Measurements from ENCODE around the gene COL20A1. TPM values are rescaled to one million over a fixed set of nuclear protein-coding genes. Genes with fewer than 3 reads are reported as not detected.

COL20A1 gene
- total RNA-seq, 2 donors from 2014 or later: 7.1 TPM; not detected in 1

DNA sequence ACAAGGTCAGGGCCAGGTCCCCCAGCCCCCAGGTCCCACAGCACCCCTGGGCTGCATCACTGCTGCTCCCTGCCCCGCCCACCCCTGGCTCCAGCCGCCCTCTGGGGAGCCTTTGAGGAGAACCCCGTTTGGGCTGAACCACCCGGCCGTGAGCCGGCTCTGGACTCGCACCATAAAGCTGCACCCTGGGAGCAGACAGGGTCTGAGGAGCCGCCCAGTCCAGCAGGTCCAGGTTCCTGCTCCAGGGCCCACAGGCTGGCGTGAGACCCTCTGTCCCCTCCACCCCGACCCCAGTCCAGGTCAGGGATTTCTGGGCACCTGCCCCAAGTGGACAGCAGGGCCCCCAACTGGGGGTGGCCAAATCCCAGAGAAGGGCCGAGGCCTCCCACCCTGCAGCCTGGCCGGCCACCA is 59.8 kb downstream of the COL20A1 start:
- TF ChIP-seq POLR2AphosphoS5 (IDR thresholded peaks at IDR 0.05): no peak
- no peak for TF ChIP-seq POLR2A (IDR thresholded peaks at IDR 0.05)
- TF ChIP-seq, protein P1, sequence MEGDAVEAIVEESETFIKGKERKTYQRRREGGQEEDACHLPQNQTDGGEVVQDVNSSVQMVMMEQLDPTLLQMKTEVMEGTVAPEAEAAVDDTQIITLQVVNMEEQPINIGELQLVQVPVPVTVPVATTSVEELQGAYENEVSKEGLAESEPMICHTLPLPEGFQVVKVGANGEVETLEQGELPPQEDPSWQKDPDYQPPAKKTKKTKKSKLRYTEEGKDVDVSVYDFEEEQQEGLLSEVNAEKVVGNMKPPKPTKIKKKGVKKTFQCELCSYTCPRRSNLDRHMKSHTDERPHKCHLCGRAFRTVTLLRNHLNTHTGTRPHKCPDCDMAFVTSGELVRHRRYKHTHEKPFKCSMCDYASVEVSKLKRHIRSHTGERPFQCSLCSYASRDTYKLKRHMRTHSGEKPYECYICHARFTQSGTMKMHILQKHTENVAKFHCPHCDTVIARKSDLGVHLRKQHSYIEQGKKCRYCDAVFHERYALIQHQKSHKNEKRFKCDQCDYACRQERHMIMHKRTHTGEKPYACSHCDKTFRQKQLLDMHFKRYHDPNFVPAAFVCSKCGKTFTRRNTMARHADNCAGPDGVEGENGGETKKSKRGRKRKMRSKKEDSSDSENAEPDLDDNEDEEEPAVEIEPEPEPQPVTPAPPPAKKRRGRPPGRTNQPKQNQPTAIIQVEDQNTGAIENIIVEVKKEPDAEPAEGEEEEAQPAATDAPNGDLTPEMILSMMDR (IDR thresholded peaks at IDR 0.05): no peak
- Histone ChIP-seq H3K27ac (no peak overlapping the region), H3K4me3 (no peak overlapping the region), H3K9me3 (no peaks in the 10 kb centered on the region), H3K27me3 (replicated peaks; ENCODE audit: insufficient read depth) (no peaks in the 10 kb centered on the region), H3K4me1 (replicated peaks) (no peaks in the 10 kb centered on the region), H3K36me3 (no peaks in the 10 kb centered on the region)
- DNase-seq (ENCODE audit: low spot score): no peak
- intact Hi-C loops (cut with DNase I): no loop called here
- WGBS: 67% methylated on average over 5 of the region's 12 CpGs

DNA sequence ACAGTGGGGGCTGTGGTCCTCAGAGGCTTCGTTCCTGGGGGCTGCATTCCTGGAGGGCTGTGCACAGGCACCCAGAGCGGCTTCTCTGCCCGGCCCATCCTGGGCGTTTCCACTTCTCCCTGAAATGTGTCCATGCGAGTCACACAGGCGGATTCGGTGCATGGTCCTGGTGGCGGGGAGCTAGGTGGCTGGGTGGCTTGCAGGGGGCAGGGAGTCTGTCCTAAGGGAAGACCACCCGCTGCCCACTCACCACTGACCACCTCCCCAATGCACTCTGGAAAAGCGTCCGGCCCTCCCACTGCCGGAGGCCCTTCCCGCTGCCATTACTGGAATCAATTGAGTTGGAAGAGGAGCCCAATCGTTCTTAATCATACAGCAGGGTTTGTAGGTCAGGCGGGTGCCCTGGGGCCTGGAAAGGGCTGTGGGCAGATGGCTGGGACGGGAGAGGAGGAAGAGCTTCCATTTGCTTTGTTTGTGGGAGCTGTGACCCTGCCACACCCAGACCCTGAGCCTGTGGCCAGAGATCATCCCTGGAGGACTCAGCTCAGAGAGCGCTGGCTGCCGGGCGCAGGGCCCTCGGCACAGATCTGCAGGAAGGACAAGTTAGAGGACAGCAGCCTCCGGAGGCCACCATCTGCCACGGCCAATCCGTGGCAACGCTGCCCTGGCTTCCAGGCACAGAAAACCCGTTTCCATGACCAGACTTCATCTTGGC is 61.8 kb downstream of the COL20A1 start:
- 86% methylated on average over 13 of the region's 25 CpGs for WGBS
- TF ChIP-seq POLR2AphosphoS5 (IDR thresholded peaks at IDR 0.05) (no peak), POLR2A (IDR thresholded peaks at IDR 0.05) (no peak)
- TF ChIP-seq, protein P1 (IDR thresholded peaks at IDR 0.05): no peak
- Histone ChIP-seq H3K4me1 (replicated peaks) (no peaks in the 10 kb centered on the region), H3K36me3 (no peaks in the 10 kb centered on the region), H3K27ac (no peak overlapping the region), H3K4me3 (no peak overlapping the region), H3K27me3 (replicated peaks; ENCODE audit: insufficient read depth) (no peaks in the 10 kb centered on the region), H3K9me3 (no peaks in the 10 kb centered on the region)
- DNase-seq (ENCODE audit: low spot score): no peak
- intact Hi-C loops (cut with DNase I): no loop called here

DNA sequence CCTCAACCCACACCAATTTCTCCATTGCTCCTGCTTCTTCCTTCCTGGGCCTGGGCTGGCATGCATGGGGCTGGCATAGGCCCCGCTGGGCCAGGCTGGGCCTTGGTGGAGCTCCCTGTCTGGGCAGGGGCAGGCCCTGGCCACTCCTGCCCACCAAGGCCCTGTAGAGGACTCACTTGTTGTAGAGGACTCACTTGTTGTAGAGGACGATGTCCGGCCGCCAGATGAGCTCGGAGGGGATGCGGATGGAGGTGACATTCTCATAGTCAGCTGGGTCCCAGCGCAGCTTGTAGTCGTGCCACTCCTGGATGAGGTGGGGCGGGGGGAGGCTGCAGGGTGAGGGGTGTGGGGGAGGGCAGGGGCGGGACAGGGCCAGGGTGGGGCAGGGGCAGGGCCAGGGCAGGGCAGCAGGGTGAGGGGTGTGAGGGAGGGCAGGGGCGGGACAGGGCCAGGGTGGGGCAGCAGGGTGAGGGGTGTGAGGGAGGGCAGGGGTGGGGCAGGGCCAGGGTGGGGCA is 62.9 kb downstream of the COL20A1 start:
- no peaks in the 10 kb centered on the region for H3K9me3 ChIP-seq
- TF ChIP-seq POLR2A (IDR thresholded peaks at IDR 0.05): no peak
- no peak for TF ChIP-seq POLR2AphosphoS5 (IDR thresholded peaks at IDR 0.05)
- TF ChIP-seq, protein P1 (IDR thresholded peaks at IDR 0.05): no peak
- H3K36me3 ChIP-seq: no peaks in the 10 kb centered on the region
- DNase-seq (ENCODE audit: low spot score): no peak
- 90% methylated on average over 9 of the region's 11 CpGs for WGBS
- H3K4me1 ChIP-seq (replicated peaks): no peaks in the 10 kb centered on the region
- H3K27ac ChIP-seq: no peak overlapping the region
- no peak overlapping the region for H3K4me3 ChIP-seq
- peaks cover 10% of the 10 kb centered on the region for H3K27me3 ChIP-seq (replicated peaks; ENCODE audit: insufficient read depth)
- intact Hi-C loops (cut with DNase I): no loop called here

DNA sequence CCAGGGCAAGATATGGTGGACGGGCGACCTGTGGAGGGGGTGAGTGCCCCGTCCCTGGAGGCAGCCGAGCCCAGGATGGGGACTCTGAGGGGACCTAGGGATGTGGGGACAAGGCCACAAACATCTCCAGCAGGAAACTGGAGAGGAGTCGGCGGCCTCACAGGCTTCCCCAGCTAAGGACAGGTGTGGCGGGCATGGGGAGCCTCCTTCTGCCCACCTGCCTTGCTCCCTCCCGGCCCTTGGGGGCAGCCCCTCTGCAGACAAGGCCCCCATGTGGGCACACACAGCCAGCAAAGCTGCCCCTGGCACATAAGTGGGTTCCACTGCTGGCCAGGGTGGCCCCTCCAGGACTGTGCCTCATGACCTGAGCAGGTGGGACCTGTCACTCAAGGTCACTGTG is 63.5 kb downstream of the COL20A1 start:
- intact Hi-C loops (cut with DNase I): no loop called here
- Histone ChIP-seq H3K4me1 (replicated peaks) (no peaks in the 10 kb centered on the region), H3K27ac (no peak overlapping the region), H3K27me3 (replicated peaks; ENCODE audit: insufficient read depth) (peaks cover 15% of the 10 kb centered on the region), H3K9me3 (no peaks in the 10 kb centered on the region), H3K4me3 (no peak overlapping the region), H3K36me3 (no peaks in the 10 kb centered on the region)
- no peak for DNase-seq (ENCODE audit: low spot score)
- TF ChIP-seq, protein P1 (IDR thresholded peaks at IDR 0.05): no peak
- TF ChIP-seq POLR2AphosphoS5 (IDR thresholded peaks at IDR 0.05) (no peak), POLR2A (IDR thresholded peaks at IDR 0.05) (no peak)
- WGBS: 99% methylated on average over 7 of the region's 8 CpGs

All from prostate gland (tissue), 2 donors.